ENCODE data around the gene MAGEA3. TPM values are rescaled to one million over a fixed set of nuclear protein-coding genes. Genes with fewer than 3 reads are reported as not detected.

Gene MAGEA3
- total and polyA plus RNA-seq, 2 of the 8 experiments (the other 6 are each of a cell fraction or from before 2014, with no cell fraction given): 0.06 TPM; not detected in 1

GRCh38 chrX:152656087-152656486, 42.5 kb upstream of the MAGEA3 start (continued):
- TF ChIP-seq CTBP2 (IDR thresholded peaks at IDR 0.05; ENCODE audit: borderline replicate concordance, insufficient read depth, insufficient read length, low read length) (no peak), POLR2A (IDR thresholded peaks at IDR 0.05; ENCODE audit: control extremely low read depth in 1 of 2, low read depth in 2 of 2, low read length in 2 of 2) (no peak), PHF8 (conservative IDR thresholded peaks at IDR 0.05; ENCODE audit: low read depth, low read length) (no peak), EP300 (IDR thresholded peaks at IDR 0.05; ENCODE audit: borderline replicate concordance in 1 of 2, low read depth in 2 of 2, low read length in 2 of 2) (no peak), SRF (IDR thresholded peaks at IDR 0.05; ENCODE audit: low read depth, low read length) (no peak), EGR1 (IDR thresholded peaks at IDR 0.05; ENCODE audit: borderline replicate concordance, low read depth, low read length) (no peak), EZH2 (IDR thresholded peaks at IDR 0.05; ENCODE audit: low read depth, low read length, severe bottlenecking) (no peak), HDAC2 (IDR thresholded peaks at IDR 0.05; ENCODE audit: borderline replicate concordance in 1 of 2, low read depth in 2 of 2, low read length in 2 of 2) (no peak)
- TF ChIP-seq, protein P1, sequence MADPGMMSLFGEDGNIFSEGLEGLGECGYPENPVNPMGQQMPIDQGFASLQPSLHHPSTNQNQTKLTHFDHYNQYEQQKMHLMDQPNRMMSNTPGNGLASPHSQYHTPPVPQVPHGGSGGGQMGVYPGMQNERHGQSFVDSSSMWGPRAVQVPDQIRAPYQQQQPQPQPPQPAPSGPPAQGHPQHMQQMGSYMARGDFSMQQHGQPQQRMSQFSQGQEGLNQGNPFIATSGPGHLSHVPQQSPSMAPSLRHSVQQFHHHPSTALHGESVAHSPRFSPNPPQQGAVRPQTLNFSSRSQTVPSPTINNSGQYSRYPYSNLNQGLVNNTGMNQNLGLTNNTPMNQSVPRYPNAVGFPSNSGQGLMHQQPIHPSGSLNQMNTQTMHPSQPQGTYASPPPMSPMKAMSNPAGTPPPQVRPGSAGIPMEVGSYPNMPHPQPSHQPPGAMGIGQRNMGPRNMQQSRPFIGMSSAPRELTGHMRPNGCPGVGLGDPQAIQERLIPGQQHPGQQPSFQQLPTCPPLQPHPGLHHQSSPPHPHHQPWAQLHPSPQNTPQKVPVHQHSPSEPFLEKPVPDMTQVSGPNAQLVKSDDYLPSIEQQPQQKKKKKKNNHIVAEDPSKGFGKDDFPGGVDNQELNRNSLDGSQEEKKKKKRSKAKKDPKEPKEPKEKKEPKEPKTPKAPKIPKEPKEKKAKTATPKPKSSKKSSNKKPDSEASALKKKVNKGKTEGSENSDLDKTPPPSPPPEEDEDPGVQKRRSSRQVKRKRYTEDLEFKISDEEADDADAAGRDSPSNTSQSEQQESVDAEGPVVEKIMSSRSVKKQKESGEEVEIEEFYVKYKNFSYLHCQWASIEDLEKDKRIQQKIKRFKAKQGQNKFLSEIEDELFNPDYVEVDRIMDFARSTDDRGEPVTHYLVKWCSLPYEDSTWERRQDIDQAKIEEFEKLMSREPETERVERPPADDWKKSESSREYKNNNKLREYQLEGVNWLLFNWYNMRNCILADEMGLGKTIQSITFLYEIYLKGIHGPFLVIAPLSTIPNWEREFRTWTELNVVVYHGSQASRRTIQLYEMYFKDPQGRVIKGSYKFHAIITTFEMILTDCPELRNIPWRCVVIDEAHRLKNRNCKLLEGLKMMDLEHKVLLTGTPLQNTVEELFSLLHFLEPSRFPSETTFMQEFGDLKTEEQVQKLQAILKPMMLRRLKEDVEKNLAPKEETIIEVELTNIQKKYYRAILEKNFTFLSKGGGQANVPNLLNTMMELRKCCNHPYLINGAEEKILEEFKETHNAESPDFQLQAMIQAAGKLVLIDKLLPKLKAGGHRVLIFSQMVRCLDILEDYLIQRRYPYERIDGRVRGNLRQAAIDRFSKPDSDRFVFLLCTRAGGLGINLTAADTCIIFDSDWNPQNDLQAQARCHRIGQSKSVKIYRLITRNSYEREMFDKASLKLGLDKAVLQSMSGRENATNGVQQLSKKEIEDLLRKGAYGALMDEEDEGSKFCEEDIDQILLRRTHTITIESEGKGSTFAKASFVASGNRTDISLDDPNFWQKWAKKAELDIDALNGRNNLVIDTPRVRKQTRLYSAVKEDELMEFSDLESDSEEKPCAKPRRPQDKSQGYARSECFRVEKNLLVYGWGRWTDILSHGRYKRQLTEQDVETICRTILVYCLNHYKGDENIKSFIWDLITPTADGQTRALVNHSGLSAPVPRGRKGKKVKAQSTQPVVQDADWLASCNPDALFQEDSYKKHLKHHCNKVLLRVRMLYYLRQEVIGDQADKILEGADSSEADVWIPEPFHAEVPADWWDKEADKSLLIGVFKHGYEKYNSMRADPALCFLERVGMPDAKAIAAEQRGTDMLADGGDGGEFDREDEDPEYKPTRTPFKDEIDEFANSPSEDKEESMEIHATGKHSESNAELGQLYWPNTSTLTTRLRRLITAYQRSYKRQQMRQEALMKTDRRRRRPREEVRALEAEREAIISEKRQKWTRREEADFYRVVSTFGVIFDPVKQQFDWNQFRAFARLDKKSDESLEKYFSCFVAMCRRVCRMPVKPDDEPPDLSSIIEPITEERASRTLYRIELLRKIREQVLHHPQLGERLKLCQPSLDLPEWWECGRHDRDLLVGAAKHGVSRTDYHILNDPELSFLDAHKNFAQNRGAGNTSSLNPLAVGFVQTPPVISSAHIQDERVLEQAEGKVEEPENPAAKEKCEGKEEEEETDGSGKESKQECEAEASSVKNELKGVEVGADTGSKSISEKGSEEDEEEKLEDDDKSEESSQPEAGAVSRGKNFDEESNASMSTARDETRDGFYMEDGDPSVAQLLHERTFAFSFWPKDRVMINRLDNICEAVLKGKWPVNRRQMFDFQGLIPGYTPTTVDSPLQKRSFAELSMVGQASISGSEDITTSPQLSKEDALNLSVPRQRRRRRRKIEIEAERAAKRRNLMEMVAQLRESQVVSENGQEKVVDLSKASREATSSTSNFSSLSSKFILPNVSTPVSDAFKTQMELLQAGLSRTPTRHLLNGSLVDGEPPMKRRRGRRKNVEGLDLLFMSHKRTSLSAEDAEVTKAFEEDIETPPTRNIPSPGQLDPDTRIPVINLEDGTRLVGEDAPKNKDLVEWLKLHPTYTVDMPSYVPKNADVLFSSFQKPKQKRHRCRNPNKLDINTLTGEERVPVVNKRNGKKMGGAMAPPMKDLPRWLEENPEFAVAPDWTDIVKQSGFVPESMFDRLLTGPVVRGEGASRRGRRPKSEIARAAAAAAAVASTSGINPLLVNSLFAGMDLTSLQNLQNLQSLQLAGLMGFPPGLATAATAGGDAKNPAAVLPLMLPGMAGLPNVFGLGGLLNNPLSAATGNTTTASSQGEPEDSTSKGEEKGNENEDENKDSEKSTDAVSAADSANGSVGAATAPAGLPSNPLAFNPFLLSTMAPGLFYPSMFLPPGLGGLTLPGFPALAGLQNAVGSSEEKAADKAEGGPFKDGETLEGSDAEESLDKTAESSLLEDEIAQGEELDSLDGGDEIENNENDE (IDR thresholded peaks at IDR 0.05; ENCODE audit: insufficient replicate concordance, low read length): no peak

Measured in H1 (cell line).